Karpas-422 (cell line): ENCODE data around the gene MPDU1. TPM values are rescaled to one million over a fixed set of nuclear protein-coding genes. Genes with fewer than 3 reads are reported as not detected.

ENCODE experiments used
- DNase-seq: peaks from one replicate; pipeline ENCODE4 v3.0.0-alpha.2; 2015
- H2AFZ ChIP-seq: fragments of 200-600 bp; sonication (generic); 2 replicates; pipeline ENCODE4 v1.6.1; 2014; ENCODE audit warnings: antibody characterized with exemption, low read length, mixed read lengths
- H3K27ac ChIP-seq: fragments of 200-600 bp; sonication (generic); 2 replicates; pipeline ENCODE4 v1.5.1; 2014; ENCODE audit warnings: mild to moderate bottlenecking, low read length, moderate library complexity
- H3K27me3 ChIP-seq: fragments of 200-600 bp; sonication (generic); 2 replicates; pipeline ENCODE4 v1.6.1; 2014; ENCODE audit warnings: low read length, mixed read lengths
- H3K36me3 ChIP-seq: fragments of 200-600 bp; sonication (generic); 2 replicates; pipeline ENCODE4 v1.6.1; 2014; ENCODE audit warnings: low read length, mixed read lengths; ENCODE audit not compliant: insufficient read depth
- H3K4me1 ChIP-seq: fragments of 200-600 bp; sonication (generic); 2 replicates; pipeline ENCODE4 v1.6.1; 2014; ENCODE audit warnings: mild to moderate bottlenecking, low read length, mixed read lengths
- H3K4me2 ChIP-seq: fragments of 200-600 bp; sonication (generic); 2 replicates; pipeline ENCODE4 v1.6.1; 2014; ENCODE audit warnings: low read length, low read depth, mild to moderate bottlenecking; ENCODE audit not compliant: poor library complexity, severe bottlenecking
- H3K4me3 ChIP-seq: fragments of 200-600 bp; sonication (generic); 2 replicates; pipeline ENCODE4 v1.5.1; 2014; ENCODE audit warnings: mild to moderate bottlenecking, antibody characterized with exemption, low read length, mixed read lengths
- H3K79me2 ChIP-seq: fragments of 200-600 bp; sonication (generic); 2 replicates; pipeline ENCODE4 v1.6.1; 2014; ENCODE audit warnings: mild to moderate bottlenecking, low read length, mixed read lengths
- H3K9ac ChIP-seq: fragments of 200-600 bp; sonication (generic); 2 replicates; pipeline ENCODE4 v1.6.0; 2014; ENCODE audit warnings: low read length
- H3K9me2 ChIP-seq: fragments of 200-600 bp; sonication (generic), shearing (Covaris generic); replicated peaks from 2 replicates; pipeline ENCODE4 v1.6.0; 2014; ENCODE audit warnings: mild to moderate bottlenecking, low read length, moderate library complexity; ENCODE audit not compliant: insufficient read depth
- H3K9me3 ChIP-seq: fragments of 300-700, 200-600 bp; sonication (generic); 2 replicates; pipeline ENCODE4 v1.6.1; 2014; ENCODE audit warnings: low read length, mixed read lengths
- H4K20me1 ChIP-seq: fragments of 200-600 bp; sonication (generic); 2 replicates; pipeline ENCODE4 v1.6.1; 2014; ENCODE audit warnings: mild to moderate bottlenecking, antibody characterized with exemption, low read length, low read depth; ENCODE audit not compliant: insufficient read depth
- total RNA-seq: library from RNA; depleted of rRNA; stranded (reverse); fragments of >200 nt; shearing (Covaris generic); gene quantifications from 2 replicates; pipeline ENCODE4 v1.2.3, GENCODE V29; 2014; ENCODE audit warnings: low replicate concordance; rRNA removed

MPDU1 gene
- total RNA-seq = 25.4 and 27.0 TPM in 2 replicates

DNA sequence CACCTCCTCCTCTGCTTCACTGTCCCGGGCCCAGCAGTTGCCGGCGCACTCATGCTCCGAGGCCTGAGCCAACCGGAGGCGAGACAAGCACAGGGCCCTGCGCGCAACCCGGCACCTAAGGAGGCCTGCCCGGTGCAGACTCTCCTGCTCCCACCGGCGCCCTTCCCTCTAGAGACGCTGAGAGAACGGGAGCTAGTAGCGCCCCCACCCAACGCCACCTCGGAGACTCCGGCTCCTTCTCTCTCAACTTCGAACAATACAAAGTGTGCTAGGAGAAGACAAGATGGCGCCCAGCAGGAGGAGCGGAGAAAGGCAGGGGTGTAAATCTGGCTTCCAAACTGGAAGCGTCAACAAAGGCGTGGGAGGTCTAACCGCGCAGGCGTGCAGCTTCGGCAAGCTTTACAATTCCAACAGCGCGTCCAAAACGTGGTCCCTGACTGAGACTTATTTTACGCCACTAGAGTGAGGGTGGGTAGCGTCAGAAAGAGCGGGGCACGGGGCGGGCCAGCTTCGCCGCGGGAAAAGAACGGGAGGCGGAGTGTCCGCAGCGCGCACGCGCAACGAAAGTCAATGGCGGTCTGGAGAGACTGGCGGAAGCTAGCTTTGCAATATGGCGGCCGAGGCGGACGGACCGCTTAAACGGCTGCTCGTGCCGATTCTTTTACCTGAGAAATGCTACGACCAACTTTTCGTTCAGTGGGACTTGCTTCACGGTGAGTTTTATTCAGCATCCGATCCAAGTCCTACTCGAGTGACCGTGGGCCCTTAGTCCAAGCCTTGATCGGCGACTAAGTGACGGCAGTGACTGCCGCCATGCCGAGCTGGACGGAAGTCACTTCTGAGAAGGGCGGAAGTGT lies at the start of gene MPDU1:
Gene MPDU1, plus strand, starts transcription at position 600 of the 857 bp plus-strand sequence. Its CDS starts 11 bp downstream, at position 611.
- no peaks in the 10 kb centered on the region for H3K9me3 ChIP-seq
- H3K27me3 ChIP-seq = no peaks in the 10 kb centered on the region
- peaks cover 36% of the 10 kb centered on the region for H3K4me1 ChIP-seq
- H4K20me1 ChIP-seq = no peaks in the 10 kb centered on the region
- peak within 1 kb of the TSS; percentile 89 for H3K27ac ChIP-seq
- no peaks in the 10 kb centered on the region for H3K36me3 ChIP-seq
- no peaks in the 10 kb centered on the region for H3K9me2 ChIP-seq
- H2AFZ ChIP-seq = peak within 1 kb of the TSS; percentile 51; the same call in 1 of the 2 replicates
- peaks cover 16% of the 10 kb centered on the region for H3K79me2 ChIP-seq
- DNase-seq = peak; percentile 98
- H3K4me2 ChIP-seq = peak within 1 kb of the TSS; percentile 94
- peak within 1 kb of the TSS; percentile 89 for H3K4me3 ChIP-seq
- peak within 1 kb of the TSS; percentile 87 for H3K9ac ChIP-seq

- no peak overlapping the region for H3K9ac ChIP-seq
- no peaks in the 10 kb centered on the region; the same call in 1 of the 2 replicates for H3K36me3 ChIP-seq
- no peak overlapping the region for H3K4me2 ChIP-seq
- H3K4me1 ChIP-seq = no peaks in the 10 kb centered on the region
- no peak for DNase-seq
- H4K20me1 ChIP-seq = no peaks in the 10 kb centered on the region
- H3K9me3 ChIP-seq = peaks cover 6% of the 10 kb centered on the region; the same call in 1 of the 2 replicates
- H3K27me3 ChIP-seq = no peaks in the 10 kb centered on the region; the same call in 1 of the 2 replicates
- no peak overlapping the region for H3K4me3 ChIP-seq
- H3K27ac ChIP-seq = no peak overlapping the region
- H3K9me2 ChIP-seq = no peaks in the 10 kb centered on the region
- H3K79me2 ChIP-seq = no peaks in the 10 kb centered on the region
- H2AFZ ChIP-seq = no peak overlapping the region
These were observed 45.6 kb upstream of the MPDU1 start for GRCh38 chr17:7538050-7538449.

DNA sequence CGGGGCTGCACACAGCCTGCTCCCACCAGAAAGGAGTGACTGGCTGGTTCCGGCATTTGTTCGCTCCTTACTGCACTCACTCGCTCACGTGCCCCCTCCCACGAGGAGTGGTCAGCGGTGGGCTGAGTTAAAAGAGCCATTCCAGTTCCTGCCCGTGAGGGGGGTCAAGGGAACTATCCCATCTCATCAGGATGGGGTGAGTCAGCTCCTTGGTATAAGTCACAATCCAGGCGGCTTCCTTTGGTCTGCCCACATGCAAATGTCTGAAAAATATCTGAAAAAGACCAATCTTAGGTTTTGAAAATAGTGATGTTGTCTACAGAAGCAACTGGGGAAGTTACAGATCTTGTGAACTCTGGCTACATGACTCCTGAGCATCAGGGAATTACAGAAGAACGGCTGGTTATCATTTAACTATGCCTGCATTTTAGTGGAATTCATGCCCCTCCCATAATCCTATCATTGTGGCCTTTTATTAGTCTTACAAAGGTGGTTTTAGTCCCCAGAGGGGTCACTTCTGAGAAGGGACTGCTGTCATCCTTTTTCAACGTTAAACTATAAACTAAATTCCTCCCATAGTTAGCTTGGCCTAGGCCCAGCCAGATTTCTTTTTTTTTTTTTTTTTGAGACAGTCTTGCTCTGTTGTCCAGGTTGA lies 44.6 kb upstream of the MPDU1 start:
- H2AFZ ChIP-seq = no peak overlapping the region
- no peak overlapping the region for H3K27ac ChIP-seq
- H3K9ac ChIP-seq = no peak overlapping the region
- H3K27me3 ChIP-seq = no peaks in the 10 kb centered on the region; the same call in 1 of the 2 replicates
- no peaks in the 10 kb centered on the region for H3K9me2 ChIP-seq
- no peaks in the 10 kb centered on the region for H3K4me1 ChIP-seq
- no peak overlapping the region for H3K4me2 ChIP-seq
- H3K36me3 ChIP-seq = no peaks in the 10 kb centered on the region; the same call in 1 of the 2 replicates
- no peak overlapping the region for H3K4me3 ChIP-seq
- no peaks in the 10 kb centered on the region for H3K79me2 ChIP-seq
- DNase-seq = no peak
- peaks cover 6% of the 10 kb centered on the region; the same call in 1 of the 2 replicates for H3K9me3 ChIP-seq
- H4K20me1 ChIP-seq = no peaks in the 10 kb centered on the region

DNA sequence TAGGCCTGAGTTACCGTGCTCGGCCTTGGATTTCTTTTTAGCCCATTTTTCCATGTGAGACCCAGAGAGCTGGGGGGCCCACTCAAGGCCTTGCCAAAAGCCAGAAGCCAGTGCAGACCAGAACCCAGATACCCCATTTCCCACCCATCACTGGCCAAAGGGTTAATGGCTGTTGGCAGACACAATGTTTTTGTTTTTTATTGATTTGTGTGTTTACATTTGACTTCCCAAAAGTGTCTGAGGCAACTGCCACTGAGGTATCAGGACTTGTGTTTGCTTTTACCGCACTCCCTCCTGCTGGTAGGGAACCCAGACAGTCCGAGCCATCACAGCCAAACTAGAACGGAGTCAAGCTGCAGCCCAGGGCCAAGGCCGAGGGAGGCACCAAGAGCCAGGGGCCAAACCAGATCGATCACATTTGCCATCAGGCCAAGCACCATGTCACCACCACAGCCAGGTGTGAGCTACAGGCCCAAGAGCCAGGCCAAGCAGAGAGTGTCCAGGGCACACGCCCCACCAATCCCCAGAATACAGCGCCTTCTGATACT lies 42.5 kb upstream of the MPDU1 start:
- H3K4me2 ChIP-seq = no peak overlapping the region
- H3K4me1 ChIP-seq = no peaks in the 10 kb centered on the region
- peaks cover 6% of the 10 kb centered on the region; the same call in 1 of the 2 replicates for H3K9me3 ChIP-seq
- H3K4me3 ChIP-seq = no peak overlapping the region
- H3K27ac ChIP-seq = no peak overlapping the region
- H3K9me2 ChIP-seq = no peaks in the 10 kb centered on the region
- H2AFZ ChIP-seq = no peak overlapping the region
- H3K9ac ChIP-seq = no peak overlapping the region
- H3K27me3 ChIP-seq = no peaks in the 10 kb centered on the region; the same call in 1 of the 2 replicates
- no peaks in the 10 kb centered on the region for H3K79me2 ChIP-seq
- no peaks in the 10 kb centered on the region; the same call in 1 of the 2 replicates for H3K36me3 ChIP-seq
- DNase-seq = no peak
- no peaks in the 10 kb centered on the region for H4K20me1 ChIP-seq

GRCh38 chr17:7544911-7545310 lies 38.7 kb upstream of the MPDU1 start:
- H4K20me1 ChIP-seq = no peaks in the 10 kb centered on the region
- no peaks in the 10 kb centered on the region for H3K27me3 ChIP-seq
- H3K9ac ChIP-seq = no peak overlapping the region
- no peaks in the 10 kb centered on the region for H3K79me2 ChIP-seq
- H3K9me2 ChIP-seq = no peaks in the 10 kb centered on the region
- H3K9me3 ChIP-seq = no peaks in the 10 kb centered on the region
- H2AFZ ChIP-seq = no peak overlapping the region
- no peak overlapping the region for H3K4me2 ChIP-seq
- no peaks in the 10 kb centered on the region for H3K4me1 ChIP-seq
- no peak overlapping the region for H3K27ac ChIP-seq
- no peak for DNase-seq
- no peak overlapping the region for H3K4me3 ChIP-seq
- no peaks in the 10 kb centered on the region for H3K36me3 ChIP-seq

- Histone ChIP-seq H3K79me2 (no peaks in the 10 kb centered on the region), H3K9me3 (no peaks in the 10 kb centered on the region), H4K20me1 (no peaks in the 10 kb centered on the region), H3K4me3 (no peak within 1 kb of the TSS), H2AFZ (no peak within 1 kb of the TSS), H3K27ac (no peak within 1 kb of the TSS), H3K4me2 (no peak within 1 kb of the TSS), H3K27me3 (no peaks in the 10 kb centered on the region), H3K4me1 (no peaks in the 10 kb centered on the region), H3K9me2 (no peaks in the 10 kb centered on the region), H3K9ac (no peak within 1 kb of the TSS), H3K36me3 (no peaks in the 10 kb centered on the region)
- DNase-seq = no peak
These were observed 34.9 kb upstream of the MPDU1 start, which contains the start of gene TNFSF12 for GRCh38 chr17:7548585-7549400. TNFSF12 (plus strand) TSS chr17:7549058; CDS start chr17:7549154, 96 bp downstream.

GRCh38 chr17:7549401-7550055 lies 34.1 kb upstream of the MPDU1 start:
- Histone ChIP-seq H2AFZ (no peak overlapping the region), H3K9me2 (no peaks in the 10 kb centered on the region), H3K79me2 (no peaks in the 10 kb centered on the region), H3K9ac (no peak overlapping the region), H3K36me3 (no peaks in the 10 kb centered on the region), H4K20me1 (no peaks in the 10 kb centered on the region), H3K4me1 (no peaks in the 10 kb centered on the region), H3K27me3 (no peaks in the 10 kb centered on the region), H3K4me2 (no peak overlapping the region), H3K27ac (no peak overlapping the region), H3K9me3 (no peaks in the 10 kb centered on the region), H3K4me3 (no peak overlapping the region)
- no peak for DNase-seq
